Measurements from ENCODE around the gene CKAP2. TPM values are rescaled to one million over a fixed set of nuclear protein-coding genes. Genes with fewer than 3 reads are reported as not detected.

CKAP2 gene
- total and polyA plus RNA-seq, 2 of the 8 experiments (the other 6 are each of a cell fraction or from before 2014, with no cell fraction given) = 8.3 to 70.7 TPM

GRCh38 chr13:52454459-52454819 lies 839 bp upstream of the CKAP2 start:
- Histone ChIP-seq H2BK15ac (ENCODE audit: low read length) (no peak overlapping the region), H3K9ac (replicated peaks in 1 of 4; ENCODE audit: extremely low read depth in 1 of 4, low read depth in 3 of 4, low read length in 3 of 4) (no peak overlapping the region; a peak in 1 of 7 replicates), H3K4me3 (ENCODE audit: extremely low read depth in 1 of 4, insufficient read depth in 2 of 4, low read depth in 3 of 4, low read length in 4 of 4) (peak overlapping the region; percentile 69 to 96 (median 84)), H4K91ac (replicated peaks; ENCODE audit: insufficient read length, low read length) (no peak overlapping the region), H2BK120ac (replicated peaks; ENCODE audit: low read depth, low read length) (no peak overlapping the region), H3K27me3 (replicated peaks in 1 of 4; ENCODE audit: control insufficient read depth in 3 of 4, extremely low read depth in 1 of 4, insufficient read depth in 3 of 4, low read length in 3 of 4) (no peaks in the 10 kb centered on the region), H4K8ac (ENCODE audit: extremely low read depth, insufficient read depth, low read length) (no peak overlapping the region), H2AK5ac (ENCODE audit: low read depth, low read length) (no peak overlapping the region), H3K9me3 (ENCODE audit: insufficient read depth in 2 of 2, low read depth in 1 of 2, low read length in 1 of 2) (no peaks in the 10 kb centered on the region), H3K14ac (ENCODE audit: insufficient read length) (no peak overlapping the region), H3K79me2 (ENCODE audit: control insufficient read depth in 1 of 2, insufficient read depth in 2 of 2, low read length in 2 of 2) (peaks cover 0 to 20% of the 10 kb centered on the region in 2 experiments; a peak in 2 of 4 replicates), H2BK5ac (ENCODE audit: low read depth, low read length) (no peak overlapping the region), H3K23ac (ENCODE audit: insufficient read length) (no peak overlapping the region), H3K36me3 (ENCODE audit: control insufficient read depth in 2 of 4, insufficient read depth in 4 of 4, low read length in 3 of 4) (peaks cover 0 to 25% (median 7%) of the 10 kb centered on the region in 4 experiments; a peak in 4 of 8 replicates), H3K4me1 (replicated peaks in 1 of 4; ENCODE audit: control insufficient read depth in 3 of 4, insufficient read depth in 4 of 4, low read length in 3 of 4) (peaks cover 2 to 7% (median 3%) of the 10 kb centered on the region in 4 experiments; a peak in 4 of 7 replicates), H3K4ac (replicated peaks; ENCODE audit: insufficient read length, low read depth, low read length) (no peak overlapping the region), H3K27ac (ENCODE audit: low read depth, low read length) (no peak overlapping the region), H4K20me1 (replicated peaks in 1 of 2; ENCODE audit: control insufficient read depth in 1 of 2, insufficient read depth in 2 of 2, low read length in 2 of 2) (no peaks in the 10 kb centered on the region), H3K23me2 (ENCODE audit: low read depth, low read length) (peaks cover 8% of the 10 kb centered on the region), H2AFZ (ENCODE audit: low read length) (0 out of 2 replicates have a peak overlapping the region, but pooled peaks have one; percentile 59), H2BK20ac (ENCODE audit: low read length) (no peak overlapping the region), H2BK12ac (ENCODE audit: low read depth, low read length) (no peak overlapping the region), H3K79me1 (ENCODE audit: low read depth, low read length) (0 out of 2 replicates have a peak, but pooled peaks cover 2% of the 10 kb centered on the region), H3K4me2 (ENCODE audit: insufficient read depth in 1 of 2, low read depth in 2 of 2, low read length in 2 of 2) (peak overlapping the region; percentile 92 to 93), H4K5ac (ENCODE audit: insufficient read length, low read depth, low read length) (no peak overlapping the region), H3K56ac (replicated peaks; ENCODE audit: insufficient read length, low read depth, low read length) (no peak overlapping the region), H3K18ac (ENCODE audit: extremely low read depth, low read length) (no peak overlapping the region)
- POLR2A ChIA-PET (ENCODE audit: partially characterized antibody) = no interaction called here
- FAIRE-seq (no peak), DNase-seq (ENCODE audit: low read depth in 1 of 2, low spot score in 2 of 2) (no peak)
- WGBS, 2 experiments (ENCODE audit: extremely low coverage in 1 of 2, insufficient coverage in 1 of 2, insufficient read length in 1 of 2, insufficient replicate concordance in 2 of 2, low coverage in 1 of 2, low lambda C conversion rate in 2 of 2, missing lambda C conversion rate in 1 of 2) = 54 to 100% methylated on average over 1 to 8 of the region's 8 CpGs
- no peak for TF ChIP-seq CHD1 (IDR thresholded peaks at IDR 0.05; ENCODE audit: low read depth, low read length)
- no peak for TF ChIP-seq CBX5 (IDR thresholded peaks at IDR 0.05; ENCODE audit: low read depth, low read length)
- TF ChIP-seq ATF3 (IDR thresholded peaks at IDR 0.05; ENCODE audit: insufficient read depth, low read depth, low read length) = no peak
- TF ChIP-seq POLR2AphosphoS5 (IDR thresholded peaks at IDR 0.05; ENCODE audit: low read depth, low read length) = no peak
- no peak for TF ChIP-seq SP4 (IDR thresholded peaks at IDR 0.05; ENCODE audit: low read length)
- no peak for TF ChIP-seq CBX8 (IDR thresholded peaks at IDR 0.05; ENCODE audit: borderline replicate concordance, low read depth, low read length)
- TF ChIP-seq USF2 (IDR thresholded peaks at IDR 0.05; ENCODE audit: low read length) = no peak
- TF ChIP-seq KDM1A (IDR thresholded peaks at IDR 0.05; ENCODE audit: borderline replicate concordance, low read length) = no peak
- TF ChIP-seq BCL11A (IDR thresholded peaks at IDR 0.05; ENCODE audit: low read depth in 2 of 2, low read length in 2 of 2) = no peak
- CTCF ChIA-PET (ENCODE audit: partially characterized antibody) = no interaction called here

Measured in H1 (cell line).